NOMO-1 treated with DMSO at 0.1 percent for 48 hours (cell line): ENCODE data around the gene JADE2.
A peak's percentile ranks its signal among the peaks of the same experiment; 100 is the strongest.

ENCODE experiments used
- DNase-seq: peaks from one replicate; lab custom pipeline; 2025; ENCODE audit not compliant: unreplicated experiment; lab: John Stamatoyannopoulos, UW

The JADE2 gene

GRCh38 chr5:134626369-134627014, 101.0 kb downstream of the JADE2 start:
- DNase-seq = peak; percentile 48
